GM12892 (cell line): ENCODE results near the gene TMEM205.

ENCODE experiments used
- POLR2A ChIP-seq: IDR thresholded peaks from 2 replicates; pipeline ENCODE4 v1.6.1; 2011; ENCODE audit warnings: low read depth, low read length, control low read depth
- POLR2AphosphoS5 ChIP-seq: IDR thresholded peaks from 2 replicates; pipeline ENCODE4 v1.6.1; 2011; ENCODE audit warnings: low read depth, low read length, control low read depth
- TAF1 ChIP-seq: IDR thresholded peaks from 2 replicates; pipeline ENCODE4 v1.6.1; 2011; ENCODE audit warnings: low read depth, mild to moderate bottlenecking, control low read depth, low read length, borderline replicate concordance

DNA sequence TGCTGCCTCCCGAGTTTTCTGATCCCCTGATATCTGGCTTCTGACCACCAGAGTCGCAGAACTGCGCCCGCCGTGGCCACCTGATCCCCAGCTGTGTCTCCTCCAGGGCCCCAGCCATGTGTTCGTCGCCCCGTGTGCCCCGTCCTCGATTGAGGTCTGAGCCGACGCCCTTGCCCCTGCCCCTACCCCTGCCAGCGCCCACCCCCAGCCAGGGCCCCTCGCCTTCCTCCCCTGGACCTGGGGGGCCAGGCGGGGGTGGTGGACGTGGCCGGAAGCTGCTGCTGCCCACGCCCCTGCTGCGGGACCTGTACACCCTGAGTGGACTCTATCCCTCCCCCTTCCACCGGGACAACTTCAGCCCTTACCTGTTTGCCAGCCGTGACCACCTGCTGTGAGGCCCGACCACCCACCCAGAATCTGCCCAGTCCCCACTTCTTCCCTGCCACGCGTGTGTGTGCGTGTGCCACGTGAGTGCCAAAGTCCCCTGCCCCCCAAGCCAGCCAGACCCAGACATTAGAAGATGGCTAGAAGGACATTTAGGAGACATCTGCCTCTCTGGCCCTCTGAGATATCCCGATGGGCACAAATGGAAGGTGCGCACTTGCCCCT lies 18.3 kb upstream of the TMEM205 start:
- no peak for TF ChIP-seq TAF1
- TF ChIP-seq POLR2A, result no peak
- no peak for TF ChIP-seq POLR2AphosphoS5
